ENCODE measurements around the gene PIGC. TPM values are rescaled to one million over a fixed set of nuclear protein-coding genes. Genes with fewer than 3 reads are reported as not detected.

The PIGC gene
- total RNA-seq, 1 donor from 2014 or later = 20.9 TPM

DNA sequence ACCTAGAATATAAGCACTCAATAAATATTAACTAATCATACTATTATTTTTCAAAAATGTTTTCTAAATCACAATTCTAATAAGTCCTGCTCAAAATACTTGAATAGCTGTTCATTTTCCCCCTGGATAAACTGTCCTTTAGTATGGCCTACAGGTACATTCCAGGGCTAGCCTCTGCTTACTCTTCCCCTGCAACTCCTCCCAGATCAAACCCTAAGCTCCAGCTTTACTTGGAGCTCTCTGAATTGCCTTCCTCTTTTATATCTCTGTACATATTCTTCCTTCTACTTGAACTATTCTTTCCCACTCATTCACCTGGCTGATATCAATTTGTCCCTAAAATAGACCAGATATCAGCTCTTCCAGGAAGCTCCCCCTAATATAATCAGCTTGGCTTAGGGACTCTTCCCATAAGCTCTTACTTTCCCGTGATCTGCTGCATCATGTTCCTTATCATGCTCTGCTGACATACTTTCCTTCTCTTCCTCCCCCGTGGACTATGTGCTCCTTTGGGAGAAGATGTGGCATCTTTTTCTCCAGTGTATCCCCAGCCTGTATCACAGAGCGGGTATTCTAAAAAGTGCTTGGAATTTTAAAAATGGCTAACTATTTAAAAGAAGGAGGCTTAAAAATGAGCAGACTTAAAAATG lies 43.1 kb upstream of the PIGC start:
- Mint-ChIP-seq H3K27ac (ENCODE audit: unreplicated experiment) (no peak overlapping the region), H3K9me3 (ENCODE audit: low read depth) (no peaks in the 10 kb centered on the region), H3K4me3 (ENCODE audit: unreplicated experiment) (no peak overlapping the region), H3K36me3 (ENCODE audit: low read depth) (peaks cover 2% of the 10 kb centered on the region), H3K27me3 (ENCODE audit: low read depth) (peaks cover 13% of the 10 kb centered on the region), H3K4me1 (ENCODE audit: low read depth) (peaks cover 4% of the 10 kb centered on the region)
- TF ChIP-seq, protein P1, sequence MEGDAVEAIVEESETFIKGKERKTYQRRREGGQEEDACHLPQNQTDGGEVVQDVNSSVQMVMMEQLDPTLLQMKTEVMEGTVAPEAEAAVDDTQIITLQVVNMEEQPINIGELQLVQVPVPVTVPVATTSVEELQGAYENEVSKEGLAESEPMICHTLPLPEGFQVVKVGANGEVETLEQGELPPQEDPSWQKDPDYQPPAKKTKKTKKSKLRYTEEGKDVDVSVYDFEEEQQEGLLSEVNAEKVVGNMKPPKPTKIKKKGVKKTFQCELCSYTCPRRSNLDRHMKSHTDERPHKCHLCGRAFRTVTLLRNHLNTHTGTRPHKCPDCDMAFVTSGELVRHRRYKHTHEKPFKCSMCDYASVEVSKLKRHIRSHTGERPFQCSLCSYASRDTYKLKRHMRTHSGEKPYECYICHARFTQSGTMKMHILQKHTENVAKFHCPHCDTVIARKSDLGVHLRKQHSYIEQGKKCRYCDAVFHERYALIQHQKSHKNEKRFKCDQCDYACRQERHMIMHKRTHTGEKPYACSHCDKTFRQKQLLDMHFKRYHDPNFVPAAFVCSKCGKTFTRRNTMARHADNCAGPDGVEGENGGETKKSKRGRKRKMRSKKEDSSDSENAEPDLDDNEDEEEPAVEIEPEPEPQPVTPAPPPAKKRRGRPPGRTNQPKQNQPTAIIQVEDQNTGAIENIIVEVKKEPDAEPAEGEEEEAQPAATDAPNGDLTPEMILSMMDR (IDR thresholded peaks at IDR 0.05) = no peak
- DNase-seq (ENCODE audit: low spot score) = no peak

DNA sequence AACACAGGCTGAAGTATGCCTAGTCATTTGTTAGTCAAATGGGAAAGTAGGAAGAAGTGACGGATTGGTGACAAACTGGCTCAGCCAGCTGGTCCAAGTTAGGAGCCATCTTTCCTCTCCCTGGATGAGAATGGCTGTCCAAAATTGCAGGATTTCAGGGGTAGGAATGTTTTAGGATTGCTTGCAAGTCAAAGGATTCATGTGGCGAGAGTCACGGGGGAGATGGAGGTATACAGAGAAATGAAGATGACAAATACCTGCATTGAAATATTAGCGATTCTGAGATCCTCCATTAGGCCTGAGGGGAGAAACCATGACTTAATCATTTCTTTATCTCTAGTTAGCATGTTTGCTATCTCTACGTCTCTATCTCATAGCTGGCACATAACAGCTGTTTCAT lies 41.8 kb upstream of the PIGC start:
- TF ChIP-seq, protein P1 (IDR thresholded peaks at IDR 0.05) = no peak
- Mint-ChIP-seq H3K36me3 (ENCODE audit: low read depth) (no peaks in the 10 kb centered on the region), H3K27me3 (ENCODE audit: low read depth) (peaks cover 13% of the 10 kb centered on the region), H3K27ac (ENCODE audit: unreplicated experiment) (no peak overlapping the region), H3K9me3 (ENCODE audit: low read depth) (no peaks in the 10 kb centered on the region), H3K4me1 (ENCODE audit: low read depth) (peaks cover 4% of the 10 kb centered on the region), H3K4me3 (ENCODE audit: unreplicated experiment) (no peak overlapping the region)
- DNase-seq (ENCODE audit: low spot score) = no peak

DNA sequence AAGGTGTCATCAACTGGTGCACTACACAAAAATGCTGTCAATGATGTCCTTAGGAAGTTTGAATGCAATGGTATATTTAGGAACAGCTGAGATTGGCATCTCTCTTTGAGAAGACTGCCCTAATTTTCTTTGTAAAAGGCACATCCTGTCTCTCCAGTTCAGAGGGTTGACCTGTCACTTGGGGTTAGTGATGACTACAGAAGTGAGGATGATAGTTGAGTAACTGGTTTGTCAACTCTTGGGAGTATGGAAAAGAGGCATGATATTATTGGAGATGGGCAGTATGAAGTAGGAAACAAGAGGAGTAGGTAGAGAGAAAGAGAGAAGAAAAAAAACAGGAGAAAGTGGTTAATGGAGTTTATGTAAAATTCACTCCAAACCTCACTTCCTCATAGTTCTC lies 40.4 kb upstream of the PIGC start:
- H3K27ac Mint-ChIP-seq (ENCODE audit: unreplicated experiment) = no peak overlapping the region
- peaks cover 4% of the 10 kb centered on the region for H3K4me1 Mint-ChIP-seq (ENCODE audit: low read depth)
- no peaks in the 10 kb centered on the region for H3K36me3 Mint-ChIP-seq (ENCODE audit: low read depth)
- TF ChIP-seq, protein P1 (IDR thresholded peaks at IDR 0.05) = no peak
- no peak overlapping the region for H3K4me3 Mint-ChIP-seq (ENCODE audit: unreplicated experiment)
- no peak for DNase-seq (ENCODE audit: low spot score)
- H3K27me3 Mint-ChIP-seq (ENCODE audit: low read depth) = peaks cover 12% of the 10 kb centered on the region
- H3K9me3 Mint-ChIP-seq (ENCODE audit: low read depth) = no peaks in the 10 kb centered on the region

DNA sequence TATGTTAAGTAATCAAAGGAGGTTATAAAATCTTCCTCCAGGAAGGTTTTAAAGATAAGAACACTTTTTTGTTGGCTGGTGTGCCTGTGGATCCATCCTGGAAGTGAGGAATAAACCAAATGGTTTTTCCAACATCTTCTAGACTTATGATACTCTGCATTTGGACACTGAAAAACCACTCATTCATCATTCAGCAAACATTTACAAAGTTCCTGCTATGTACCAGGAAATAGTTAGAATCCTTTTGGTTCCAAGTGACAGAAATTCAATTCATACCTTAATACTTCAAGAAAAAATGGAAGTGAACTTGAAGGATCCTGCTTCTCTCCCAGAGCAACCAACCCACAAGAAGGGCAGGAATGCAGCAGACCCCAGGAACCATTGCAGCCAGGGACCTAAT lies 39.6 kb upstream of the PIGC start:
- H3K4me1 Mint-ChIP-seq (ENCODE audit: low read depth) = peaks cover 4% of the 10 kb centered on the region
- H3K27ac Mint-ChIP-seq (ENCODE audit: unreplicated experiment) = no peak overlapping the region
- no peak overlapping the region for H3K4me3 Mint-ChIP-seq (ENCODE audit: unreplicated experiment)
- no peaks in the 10 kb centered on the region for H3K9me3 Mint-ChIP-seq (ENCODE audit: low read depth)
- no peak for DNase-seq (ENCODE audit: low spot score)
- no peaks in the 10 kb centered on the region for H3K36me3 Mint-ChIP-seq (ENCODE audit: low read depth)
- peaks cover 7% of the 10 kb centered on the region for H3K27me3 Mint-ChIP-seq (ENCODE audit: low read depth)
- TF ChIP-seq, protein P1 (IDR thresholded peaks at IDR 0.05) = no peak

DNA sequence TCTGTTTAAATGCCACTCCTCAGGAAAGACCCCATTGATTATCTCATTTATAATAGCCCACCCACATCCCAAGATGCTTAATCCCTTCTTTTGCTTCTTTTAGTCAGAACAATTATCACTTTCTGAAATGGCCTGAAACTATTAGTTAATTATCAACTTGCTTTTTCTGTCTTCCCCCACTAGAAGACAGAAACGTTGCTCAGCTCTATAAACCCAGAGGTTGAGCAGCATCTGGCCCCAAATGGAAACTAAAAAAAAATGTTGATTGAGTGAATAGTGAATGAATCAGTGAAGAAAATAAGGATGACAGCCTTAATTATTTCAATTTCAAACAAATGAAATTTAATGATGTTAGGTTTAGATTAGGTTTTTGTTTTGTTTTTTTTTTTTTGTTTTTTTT lies 38.2 kb upstream of the PIGC start:
- Mint-ChIP-seq H3K4me3 (ENCODE audit: unreplicated experiment) (no peak overlapping the region), H3K9me3 (ENCODE audit: low read depth) (no peaks in the 10 kb centered on the region), H3K27ac (ENCODE audit: unreplicated experiment) (no peak overlapping the region), H3K27me3 (ENCODE audit: low read depth) (peaks cover 2% of the 10 kb centered on the region), H3K4me1 (ENCODE audit: low read depth) (peaks cover 4% of the 10 kb centered on the region), H3K36me3 (ENCODE audit: low read depth) (no peaks in the 10 kb centered on the region)
- DNase-seq (ENCODE audit: low spot score) = no peak
- TF ChIP-seq, protein P1 (IDR thresholded peaks at IDR 0.05) = no peak
